Embryonic facial prominence (tissue), 1 donor: ENCODE data around the gene TEX54.
"Not testable (repeated sequence)": the region's sequence is repeated elsewhere in the genome, so short reads cannot be mapped to it uniquely, and the experiment has no call there.

ENCODE experiments used
- DNase-seq: peaks from one replicate; pipeline ENCODE4 v3.0.0-alpha.2; 2016; ENCODE audit errors: extremely low spot score

Gene TEX54

GRCh38 chr11:62855571-62856332 is 23.1 kb upstream of the TEX54 start:
- peak; percentile 95 for DNase-seq

DNA sequence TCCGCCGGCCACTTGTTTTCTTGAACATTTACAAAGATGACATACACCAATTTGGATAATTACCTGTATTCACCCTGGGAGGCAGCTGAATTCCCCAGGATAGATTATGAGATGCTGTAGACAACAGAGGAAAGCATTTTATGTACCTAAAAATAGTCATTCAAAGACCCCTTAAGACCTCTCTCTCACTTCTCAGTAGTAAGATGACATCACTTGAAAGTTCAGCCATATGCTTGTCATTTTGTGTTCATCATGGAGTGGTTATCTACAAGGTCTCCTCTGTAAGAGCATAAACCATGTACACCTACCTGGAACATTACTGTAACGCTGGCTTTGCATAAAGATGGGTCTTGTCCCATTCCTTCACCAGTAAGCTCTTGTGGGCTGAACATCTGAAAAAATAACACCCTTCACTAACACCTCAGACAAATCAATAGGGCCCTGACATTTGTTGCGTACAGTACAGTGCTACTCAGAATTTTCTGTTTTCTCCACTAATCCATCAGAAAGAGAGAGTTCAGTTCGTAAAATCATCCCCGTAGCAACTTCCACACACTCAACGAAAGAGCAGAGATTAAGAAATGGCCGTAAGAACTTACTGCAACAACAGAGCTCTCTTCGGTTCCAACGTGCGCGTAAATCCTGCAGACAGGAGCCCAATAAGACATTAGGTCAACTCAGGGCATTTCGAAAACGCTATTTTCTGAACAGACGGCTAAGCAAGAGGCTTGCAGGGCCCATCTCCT is 22.4 kb upstream of the TEX54 start:
- DNase-seq, result no peak

DNA sequence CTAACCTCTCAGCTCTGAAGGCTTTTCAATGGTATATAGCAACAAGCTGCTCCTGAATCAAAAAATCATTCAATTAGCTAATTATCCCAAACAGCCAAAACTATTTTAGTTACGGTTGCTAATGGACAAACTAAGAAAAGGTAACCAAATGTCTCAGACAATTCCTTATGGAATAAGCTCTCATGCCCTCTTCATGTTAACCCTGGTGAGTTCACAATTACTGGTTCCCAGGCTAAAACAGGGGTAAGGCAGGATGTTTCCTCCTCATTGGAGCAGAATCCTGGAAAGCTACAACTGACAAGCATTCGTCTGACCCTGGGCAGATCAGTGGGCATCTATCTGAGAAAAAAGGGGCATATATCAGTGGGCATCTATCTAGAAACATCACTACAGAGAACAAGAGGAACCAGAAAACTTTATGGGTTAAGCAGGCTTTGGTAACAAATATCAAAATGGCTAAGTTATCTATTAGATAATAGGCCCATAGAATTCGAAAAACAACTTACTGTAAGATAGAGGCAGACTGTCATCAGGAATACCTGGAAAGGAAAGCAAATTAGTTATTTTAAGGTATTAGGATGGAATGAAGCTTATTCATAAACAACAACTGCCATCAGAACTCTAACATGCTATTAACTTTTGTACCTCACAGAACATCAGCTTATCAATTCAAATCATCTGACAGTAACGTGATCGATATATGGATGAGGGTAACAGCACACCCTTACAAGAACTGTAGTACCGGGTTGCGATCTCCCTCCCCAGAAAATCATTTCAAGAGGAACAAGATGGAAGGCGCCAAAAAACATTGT is 21.6 kb upstream of the TEX54 start:
- DNase-seq, result no peak

DNA sequence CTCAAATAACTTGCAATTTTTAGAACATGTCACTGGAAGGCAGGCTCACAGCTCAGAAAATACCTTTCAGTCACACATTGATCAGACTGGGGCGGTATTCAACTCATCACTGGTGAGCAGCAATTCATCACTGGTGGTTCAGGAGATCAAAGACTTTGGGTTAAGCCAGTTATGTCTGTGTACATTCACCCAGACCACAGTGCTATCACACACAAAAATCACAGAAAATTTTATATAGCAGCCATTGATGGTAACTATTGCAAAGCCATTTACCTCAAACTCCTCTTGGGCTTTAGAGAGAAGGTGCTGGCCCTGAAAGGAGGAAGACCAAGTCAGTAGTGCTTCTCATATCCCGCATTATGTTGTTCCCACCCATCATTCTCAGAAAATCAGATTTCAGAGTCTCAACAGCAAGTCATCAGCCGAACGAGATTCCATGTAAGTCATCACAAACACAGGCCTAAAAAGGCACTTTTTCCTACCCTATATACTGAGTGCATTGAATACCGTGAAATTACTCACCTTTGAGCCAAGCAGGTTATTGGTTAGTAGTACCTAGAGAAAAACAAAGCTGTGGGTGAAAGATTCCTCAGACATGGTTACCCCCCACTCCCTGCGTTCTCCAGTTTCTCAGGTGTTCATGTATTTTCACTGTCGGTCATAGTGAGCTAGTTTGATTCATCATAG is 20.8 kb upstream of the TEX54 start:
- no peak for DNase-seq

DNA sequence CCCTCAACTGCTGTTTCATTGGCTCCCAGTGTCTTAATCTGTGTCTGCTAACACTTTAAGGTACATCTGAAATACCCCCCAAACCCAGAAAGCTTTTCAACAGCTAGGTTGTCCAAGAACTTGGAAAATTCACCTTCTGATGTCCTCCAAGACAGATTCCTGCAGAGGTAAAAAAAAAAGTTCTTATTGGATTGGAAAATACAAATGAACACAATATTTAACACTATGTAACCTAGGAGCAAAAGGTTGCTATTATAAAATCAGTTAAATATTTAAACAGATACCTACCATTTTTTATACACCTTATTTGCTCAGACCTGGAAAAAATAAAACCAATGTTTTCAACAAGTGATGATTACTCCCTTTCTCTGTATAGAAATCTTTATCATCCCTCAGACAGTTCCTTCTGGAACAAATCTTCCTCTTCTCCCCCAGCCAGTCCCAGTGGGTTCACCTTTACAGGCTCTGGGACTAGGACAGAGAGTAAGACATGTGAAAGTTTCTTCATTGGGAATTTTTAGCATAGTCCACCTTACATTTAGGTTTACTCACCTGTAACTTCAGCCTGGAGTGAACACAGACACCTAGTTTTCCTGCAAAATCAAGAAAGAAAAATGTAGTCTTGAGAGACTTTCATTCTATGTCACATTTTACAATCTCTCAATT is 20.0 kb upstream of the TEX54 start:
- DNase-seq, result no peak

DNA sequence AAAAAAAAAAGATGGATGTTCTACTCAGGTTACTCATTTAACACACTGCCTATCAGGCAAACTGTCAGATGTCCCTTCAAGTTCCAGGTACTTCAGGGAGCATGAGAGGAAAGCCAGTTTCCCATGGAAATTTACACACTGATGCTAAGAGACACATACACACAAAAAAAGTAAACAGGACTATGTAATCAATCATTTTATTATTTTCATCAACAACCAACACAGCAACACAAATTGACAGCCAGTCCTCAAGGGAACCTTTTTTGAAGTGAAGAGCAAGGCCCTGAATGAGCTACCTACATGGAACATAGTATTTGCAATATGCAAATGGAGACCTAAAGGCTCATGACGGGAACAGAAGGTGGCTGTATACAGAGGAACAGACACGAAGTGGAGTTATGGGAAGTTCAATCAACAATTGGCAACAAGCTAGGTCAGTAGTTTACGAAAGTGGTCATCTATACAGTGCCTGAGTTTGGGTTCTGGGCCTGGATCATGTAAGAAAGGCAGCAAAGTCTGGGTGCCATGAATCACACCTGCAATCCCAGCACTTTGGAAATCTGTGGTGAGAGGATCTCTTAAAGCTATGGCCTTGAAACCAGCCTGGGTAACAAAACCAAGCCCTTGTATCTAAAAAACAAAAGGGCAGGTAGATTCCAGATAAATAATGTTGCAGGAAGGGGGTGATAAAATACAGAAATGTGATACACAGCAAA is 19.3 kb upstream of the TEX54 start:
- DNase-seq, result no peak

DNA sequence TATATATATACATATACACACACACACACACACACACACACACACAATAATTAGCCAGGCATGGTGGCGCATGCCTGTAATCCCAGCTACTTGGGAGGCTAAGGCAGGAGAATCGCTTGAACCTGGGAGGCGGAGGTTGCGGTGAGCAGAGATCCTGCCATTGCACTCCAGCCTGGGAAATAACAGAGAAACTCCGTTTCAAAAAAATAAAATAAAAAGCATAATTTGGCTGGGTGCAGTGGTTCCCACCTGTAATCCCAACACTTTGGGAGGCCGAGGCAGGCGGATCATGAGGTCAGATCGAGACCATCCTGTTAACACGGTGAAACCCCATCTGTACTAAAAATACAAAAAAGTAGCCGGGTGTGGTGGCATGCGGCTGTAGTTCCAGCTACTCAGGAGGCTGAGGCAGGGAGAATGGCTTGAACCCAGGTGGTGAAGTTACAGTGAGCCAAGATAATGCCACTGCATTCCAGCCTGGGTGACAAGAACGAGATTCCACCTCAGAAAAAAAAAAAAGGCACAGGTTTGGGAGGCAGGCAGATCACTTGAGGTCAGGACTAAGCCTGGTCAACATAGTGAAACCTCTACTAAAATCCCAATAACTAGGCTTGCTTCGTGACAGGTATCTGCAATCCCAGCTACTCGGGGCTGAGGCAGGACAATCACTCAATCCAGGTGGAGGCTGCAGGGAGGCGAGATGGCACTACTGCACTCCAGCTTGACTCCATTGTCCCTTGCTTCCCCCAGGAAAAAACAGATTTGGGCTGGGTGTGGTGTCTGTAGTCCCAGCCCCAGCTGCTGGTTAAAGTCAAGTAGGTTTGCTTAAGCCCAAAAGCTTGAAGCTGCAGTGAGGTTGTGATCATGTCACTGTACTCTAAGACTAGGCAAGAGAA is 18.5 kb upstream of the TEX54 start:
- no peak for DNase-seq

DNA sequence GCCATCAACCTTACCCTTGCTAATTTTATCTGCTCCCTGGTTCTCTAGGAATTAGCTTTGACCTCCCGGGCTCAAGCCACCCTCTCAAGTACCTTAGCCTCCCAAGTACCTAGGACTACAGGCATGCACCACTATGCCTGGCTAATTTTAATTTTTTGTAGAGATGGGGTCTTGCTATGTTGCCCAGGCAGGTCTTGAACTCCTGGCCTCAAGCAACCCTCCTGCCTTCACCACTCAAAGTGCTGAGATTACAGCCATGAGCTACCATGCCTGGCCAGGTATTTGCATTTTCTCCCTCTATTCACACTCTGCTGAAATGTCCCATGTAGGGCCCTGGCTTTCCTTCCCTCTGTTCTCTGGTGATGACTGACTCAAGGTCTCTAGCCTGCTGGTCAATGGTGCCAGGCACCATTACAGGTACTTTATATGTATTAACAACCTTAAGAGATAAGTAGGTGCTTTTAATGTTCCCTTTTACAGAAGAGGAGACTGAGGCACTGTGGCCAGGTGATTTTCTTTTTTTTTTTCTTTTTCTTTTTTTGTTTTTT is 15.2 kb upstream of the TEX54 start:
- DNase-seq, result no peak

DNA sequence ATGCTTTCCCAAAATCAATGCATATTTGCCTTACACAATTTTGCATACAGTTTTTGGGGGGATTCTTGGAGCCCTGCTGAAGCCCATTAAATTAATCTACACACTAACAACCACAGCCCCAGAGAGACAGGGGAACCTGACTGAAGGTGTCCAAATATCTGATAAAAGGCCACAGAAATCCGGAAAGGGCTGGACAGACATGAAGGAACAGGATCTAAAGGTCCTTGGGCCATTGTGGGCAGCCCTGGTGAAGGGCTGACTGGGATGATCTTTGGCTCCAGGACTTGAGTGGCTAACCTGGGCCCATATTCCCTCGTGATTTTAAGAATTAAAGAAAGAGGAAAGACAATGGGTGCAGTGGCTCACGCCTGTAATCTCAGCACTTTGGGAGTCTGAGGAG is 13.5 kb upstream of the TEX54 start:
- no peak for DNase-seq

DNA sequence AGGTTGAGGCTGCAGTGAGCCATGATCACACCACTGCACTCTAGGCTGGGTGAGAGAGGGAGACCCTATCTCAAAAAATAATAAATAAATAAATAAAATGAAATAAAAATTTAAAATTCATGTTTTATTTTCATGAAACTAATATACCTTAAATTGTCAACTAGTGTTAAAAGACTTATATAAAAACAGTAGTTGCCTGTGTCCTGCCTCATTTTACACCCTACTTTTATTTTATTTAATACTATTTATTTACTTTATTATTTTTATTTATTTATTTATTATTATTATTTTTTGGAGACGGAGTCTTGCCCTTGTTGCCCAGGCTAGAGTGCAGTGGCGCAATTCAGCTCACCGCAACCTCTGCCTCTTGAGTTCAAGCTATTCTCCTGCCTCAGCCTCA is 11.5 kb upstream of the TEX54 start:
- DNase-seq, result no peak

DNA sequence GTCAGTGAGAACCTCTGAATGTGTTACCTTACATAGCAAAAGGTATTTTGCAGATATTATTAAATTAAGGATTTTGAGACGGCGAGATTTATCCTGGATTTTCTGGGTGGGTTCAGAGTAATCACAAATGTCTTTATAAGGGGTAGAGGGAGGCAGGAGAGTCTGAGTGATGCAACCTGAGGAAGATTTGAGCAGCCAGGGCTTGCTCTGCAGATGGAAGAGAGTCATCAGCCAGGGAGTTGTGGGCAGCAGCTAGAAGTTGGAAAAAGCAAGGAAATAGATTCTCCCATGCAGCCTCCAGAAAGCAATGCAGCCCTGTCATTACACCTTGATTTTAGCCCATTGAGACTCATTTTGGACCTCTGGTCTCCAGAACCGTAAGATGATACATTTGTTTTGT is 10.8 kb upstream of the TEX54 start:
- DNase-seq, result no peak

GRCh38 chr11:62842891-62843290 is 10.2 kb upstream of the TEX54 start:
- not testable (repeated sequence) for DNase-seq

DNA sequence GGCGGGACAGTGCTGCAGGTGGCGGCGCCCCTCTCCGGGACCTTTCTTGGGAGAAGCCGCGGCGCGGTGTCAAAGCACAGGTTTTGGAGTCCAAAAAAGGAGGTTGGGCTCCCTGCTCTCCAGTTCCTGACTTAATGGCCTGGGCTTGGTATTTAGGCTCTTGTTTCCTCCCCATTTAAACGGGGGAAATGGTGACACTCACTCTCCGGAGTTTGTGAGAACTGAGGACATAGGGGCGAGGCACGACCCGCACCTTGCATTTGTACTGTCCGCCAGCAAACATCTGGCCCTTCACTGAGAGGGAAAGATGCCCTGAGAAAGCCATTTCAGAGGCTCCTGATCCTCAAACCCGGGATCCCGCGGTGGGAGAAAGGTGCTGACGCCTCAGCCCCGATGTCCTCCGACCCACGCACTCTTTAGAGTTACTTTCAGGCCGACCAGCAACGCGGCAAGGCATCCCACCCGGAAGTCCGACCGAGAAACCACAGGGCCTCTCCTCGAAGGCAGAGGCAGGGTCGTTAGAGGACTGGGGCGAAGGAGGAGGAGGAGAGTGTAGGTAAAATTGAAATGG is 9.6 kb upstream of the TEX54 start:
- no peak for DNase-seq

DNA sequence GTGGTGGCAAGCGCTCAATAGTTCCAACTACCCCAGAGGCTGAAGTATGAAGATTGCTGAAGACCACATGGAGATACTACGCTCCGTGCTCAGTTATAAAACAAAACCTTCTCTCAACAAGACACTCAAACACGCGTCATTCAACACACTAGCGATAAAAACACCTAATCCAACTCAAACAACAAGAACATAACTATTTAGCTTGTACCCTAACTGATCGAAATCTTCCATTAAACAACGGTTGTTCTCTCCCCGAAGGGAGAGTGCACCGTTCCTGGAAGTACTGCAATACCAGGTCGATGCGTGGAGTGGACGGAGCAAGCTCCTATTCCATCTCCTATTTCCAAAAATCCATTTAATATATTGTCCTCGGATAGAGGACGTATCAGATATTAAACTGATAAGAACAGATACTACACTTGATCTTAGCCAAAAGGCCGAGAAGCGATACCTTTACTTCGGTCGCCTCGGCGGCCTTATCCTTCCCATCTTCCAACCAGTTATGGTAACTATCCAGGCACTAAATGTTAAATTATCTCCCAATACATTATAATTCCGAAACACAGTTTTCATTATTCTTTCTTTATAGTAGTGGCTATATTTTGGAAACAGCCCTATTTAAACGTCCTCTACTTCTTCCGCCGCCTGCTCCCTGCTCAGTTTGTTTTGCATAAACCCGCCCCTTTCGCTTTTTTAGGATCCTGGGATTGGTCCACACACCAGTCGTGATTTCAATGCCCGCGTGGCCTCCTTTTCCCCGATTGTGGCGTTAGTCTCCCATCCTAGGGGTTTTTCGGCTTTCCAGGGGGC is 8.9 kb upstream of the TEX54 start:
- DNase-seq, result peak; percentile 98

GRCh38 chr11:62840721-62841360 is 8.2 kb upstream of the TEX54 start:
- DNase-seq, result not testable (repeated sequence)

DNA sequence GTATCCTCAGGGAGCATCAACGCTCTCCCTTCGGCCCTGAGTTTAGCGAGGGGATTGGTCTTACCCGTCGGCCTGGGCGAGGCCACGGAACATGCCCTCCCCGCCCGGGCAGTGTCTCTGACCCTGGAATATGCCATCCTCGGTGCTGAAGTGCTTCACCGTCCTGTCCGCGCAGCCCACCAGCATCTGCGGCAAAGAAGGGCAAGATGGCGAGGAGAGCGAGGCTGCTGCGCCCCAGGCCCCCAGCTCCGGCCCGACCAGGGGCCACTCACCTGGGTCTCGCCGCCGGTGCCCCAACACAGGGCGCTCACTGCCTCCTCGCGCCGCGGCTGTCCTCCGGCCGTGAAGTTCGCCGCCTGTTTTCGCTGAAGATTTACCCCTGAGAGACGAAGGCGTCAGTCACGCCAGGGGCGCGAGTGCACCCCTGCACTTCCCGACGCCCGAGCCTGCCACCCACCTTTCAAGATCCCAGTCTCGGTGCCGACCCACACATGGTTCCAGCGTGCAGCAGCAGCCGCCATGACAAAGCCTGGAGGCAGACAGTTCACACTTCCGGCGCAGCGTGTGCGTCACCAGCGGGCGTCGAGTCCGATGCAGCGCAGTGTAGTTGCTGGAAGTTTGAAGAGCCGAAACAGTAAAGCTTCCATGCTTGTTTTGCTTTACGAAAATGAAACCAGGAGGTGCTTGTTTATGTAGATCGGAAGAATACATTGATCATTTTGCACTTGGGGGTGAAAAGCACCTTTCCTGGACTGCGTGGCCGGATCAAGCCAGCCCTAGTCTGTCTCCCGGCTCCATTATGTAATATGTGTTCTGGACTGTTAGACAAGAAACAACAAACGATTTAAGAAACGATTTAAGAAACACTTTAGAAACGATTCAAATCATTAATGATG is 6.7 kb upstream of the TEX54 start, which contains the start of gene WDR74:
Gene WDR74 (minus strand): TSS at position 541 of the 896 bp plus-strand sequence. CDS start 20 bp downstream, at position 521.
- peak; percentile 94 for DNase-seq
